GM03348 (cell line): Measurements from ENCODE around the gene FOXP3.
"Not testable (repeated sequence)": the region's sequence is repeated elsewhere in the genome, so short reads cannot be mapped to it uniquely, and the experiment has no call there.

ENCODE experiments used
- DNase-seq: peaks from one replicate; pipeline ENCODE4 v3.0.0; 2012; ENCODE audit warnings: low spot score

The FOXP3 gene, protein sequence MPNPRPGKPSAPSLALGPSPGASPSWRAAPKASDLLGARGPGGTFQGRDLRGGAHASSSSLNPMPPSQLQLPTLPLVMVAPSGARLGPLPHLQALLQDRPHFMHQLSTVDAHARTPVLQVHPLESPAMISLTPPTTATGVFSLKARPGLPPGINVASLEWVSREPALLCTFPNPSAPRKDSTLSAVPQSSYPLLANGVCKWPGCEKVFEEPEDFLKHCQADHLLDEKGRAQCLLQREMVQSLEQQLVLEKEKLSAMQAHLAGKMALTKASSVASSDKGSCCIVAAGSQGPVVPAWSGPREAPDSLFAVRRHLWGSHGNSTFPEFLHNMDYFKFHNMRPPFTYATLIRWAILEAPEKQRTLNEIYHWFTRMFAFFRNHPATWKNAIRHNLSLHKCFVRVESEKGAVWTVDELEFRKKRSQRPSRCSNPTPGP

GRCh38 chrX:49264460-49264859 is at the start of gene FOXP3:
Gene FOXP3 (minus strand): TSS chrX:49264710. CDS start chrX:49258505, 6,205 bp downstream.
- no peak for DNase-seq

DNA sequence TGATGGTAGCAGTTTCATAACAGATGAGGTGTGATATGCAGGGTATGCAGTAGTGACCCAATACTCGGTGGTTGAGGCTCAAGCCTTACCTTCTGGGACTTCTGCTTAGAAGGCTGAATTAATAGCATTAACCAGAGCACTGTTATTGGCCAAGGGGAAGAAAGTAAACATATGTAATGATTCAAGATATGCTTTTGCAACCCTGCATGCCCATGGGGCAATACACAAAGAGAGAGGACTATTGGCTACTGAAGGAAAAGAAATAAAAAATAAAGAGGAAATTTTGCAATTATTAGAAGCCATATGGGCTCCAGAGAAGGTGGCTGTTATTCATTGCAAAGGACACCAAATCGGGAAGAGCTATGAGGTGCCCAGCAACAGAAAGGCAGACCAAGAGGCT is 47.7 kb upstream of the FOXP3 start:
- DNase-seq = no peak

DNA sequence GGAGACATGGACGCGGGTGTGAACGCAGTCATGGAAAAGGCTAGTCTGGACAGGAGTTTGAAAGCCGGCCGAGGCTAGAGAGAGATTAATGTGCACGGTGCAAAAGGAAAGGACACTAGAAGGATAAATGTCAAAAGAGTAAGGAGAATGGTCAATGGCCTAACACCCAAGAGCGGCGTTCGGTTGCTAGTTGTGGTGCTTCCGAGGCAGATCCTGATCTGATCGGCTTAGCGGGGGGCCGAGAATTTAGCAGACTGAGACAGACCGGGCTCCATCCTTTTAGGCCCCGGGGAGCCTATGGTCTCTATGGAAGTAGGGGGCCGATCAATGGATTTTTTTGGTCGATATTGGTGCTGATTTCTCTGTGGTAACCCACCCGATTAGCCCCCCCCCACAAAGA is 45.9 kb upstream of the FOXP3 start:
- no peak for DNase-seq

DNA sequence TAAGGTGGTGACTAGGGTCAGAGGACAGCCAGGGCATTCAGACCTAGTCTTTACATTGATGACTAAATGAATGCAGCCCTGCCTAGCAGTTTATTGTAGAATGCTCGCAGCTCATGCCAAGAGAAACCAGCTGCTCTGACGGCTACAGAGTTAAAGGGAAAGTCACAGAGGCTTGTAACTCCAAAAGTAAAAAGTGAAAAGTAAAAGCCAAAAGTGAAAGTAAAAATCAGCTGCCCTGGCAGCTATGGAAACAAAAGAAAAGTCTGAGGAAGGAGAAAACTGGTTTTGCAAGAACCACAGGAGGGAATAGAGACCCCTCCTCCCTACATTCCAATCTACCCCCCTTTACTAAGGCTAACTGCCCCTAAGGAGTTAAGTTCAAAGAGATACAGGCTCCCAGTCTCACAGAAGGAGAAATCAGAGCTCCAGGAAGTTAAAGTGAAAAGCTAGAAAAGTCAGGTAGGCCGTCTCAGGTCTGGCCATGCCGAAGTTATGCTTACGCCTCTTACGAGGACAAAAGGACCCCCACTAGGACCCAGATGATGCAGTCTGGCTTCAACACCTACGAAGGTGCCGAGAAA is 45.0 kb upstream of the FOXP3 start:
- no peak for DNase-seq

- DNase-seq = peak; percentile 16
Observed at GRCh38 chrX:49308604-49309269, 44.2 kb upstream of the FOXP3 start.

GRCh38 chrX:49307775-49308174 is 43.3 kb upstream of the FOXP3 start:
- DNase-seq = not testable (repeated sequence)

- DNase-seq = no peak
Observed at GRCh38 chrX:49303346-49303745, 38.8 kb upstream of the FOXP3 start, which contains the start of gene GAGE10. Gene GAGE10 (plus strand): TSS chrX:49303646. CDS start chrX:49304860, 1,214 bp downstream.

GRCh38 chrX:49300703-49301102 is 36.2 kb upstream of the FOXP3 start:
- no peak for DNase-seq

- DNase-seq = not testable (repeated sequence)
Observed at GRCh38 chrX:49299293-49299692, 34.8 kb upstream of the FOXP3 start.

DNA sequence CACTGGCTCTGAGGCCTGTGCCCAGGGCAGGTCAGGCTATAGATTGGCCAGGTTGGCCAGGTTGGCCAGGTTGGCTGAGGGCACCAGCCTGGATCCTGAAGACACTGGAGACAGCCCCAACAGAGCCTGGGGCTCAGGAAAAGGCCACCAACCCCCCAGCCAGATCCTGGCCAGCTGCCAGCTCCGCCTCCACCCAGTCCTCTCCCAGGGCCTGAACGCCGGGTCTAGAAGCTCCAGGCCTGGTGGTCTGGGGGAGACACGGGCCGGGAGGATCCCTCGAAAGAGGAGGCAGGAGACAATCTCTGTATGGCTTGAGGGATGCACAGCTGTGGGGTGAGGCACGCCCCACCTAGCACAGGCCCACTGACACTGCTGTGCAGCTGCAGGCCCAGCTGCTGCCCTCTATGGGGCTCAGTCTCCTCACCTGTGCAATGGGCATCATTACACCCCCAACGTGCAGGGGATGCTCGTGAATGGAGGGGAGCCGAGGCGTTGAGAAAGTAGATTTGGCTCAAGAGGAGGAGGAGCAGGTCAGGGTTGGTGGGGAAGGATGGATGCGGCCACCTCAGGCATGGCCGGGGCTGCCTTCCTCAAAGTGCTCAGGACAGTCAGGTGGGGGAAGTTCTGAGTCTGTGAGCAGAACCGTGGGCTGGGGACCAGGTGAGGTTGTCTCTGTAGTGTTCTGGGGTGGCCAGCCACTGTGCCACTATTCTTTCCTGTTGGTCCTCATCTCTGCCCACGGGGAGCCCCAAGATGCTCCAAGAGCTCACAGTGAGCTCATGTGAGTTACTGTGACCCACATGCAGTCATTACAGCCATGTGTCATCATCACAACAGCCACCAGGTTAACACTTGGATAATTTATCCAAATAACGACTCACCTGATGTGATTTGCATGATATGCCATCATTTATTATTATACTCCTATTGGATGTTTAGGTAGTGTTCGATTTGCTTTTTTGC is 28.2 kb upstream of the FOXP3 start:
- no peak for DNase-seq

GRCh38 chrX:49291615-49292337 is 27.3 kb upstream of the FOXP3 start:
- DNase-seq = peak; percentile 57

- no peak for DNase-seq
Observed at GRCh38 chrX:49290215-49290614, 25.7 kb upstream of the FOXP3 start.

- DNase-seq = no peak
Observed at GRCh38 chrX:49287665-49288064, 23.2 kb upstream of the FOXP3 start.

- no peak for DNase-seq
Observed at GRCh38 chrX:49286581-49286980, 22.1 kb upstream of the FOXP3 start.

GRCh38 chrX:49286136-49286535 is 21.6 kb upstream of the FOXP3 start:
- no peak for DNase-seq

- DNase-seq = no peak
Observed at GRCh38 chrX:49284212-49284611, 19.7 kb upstream of the FOXP3 start.

DNA sequence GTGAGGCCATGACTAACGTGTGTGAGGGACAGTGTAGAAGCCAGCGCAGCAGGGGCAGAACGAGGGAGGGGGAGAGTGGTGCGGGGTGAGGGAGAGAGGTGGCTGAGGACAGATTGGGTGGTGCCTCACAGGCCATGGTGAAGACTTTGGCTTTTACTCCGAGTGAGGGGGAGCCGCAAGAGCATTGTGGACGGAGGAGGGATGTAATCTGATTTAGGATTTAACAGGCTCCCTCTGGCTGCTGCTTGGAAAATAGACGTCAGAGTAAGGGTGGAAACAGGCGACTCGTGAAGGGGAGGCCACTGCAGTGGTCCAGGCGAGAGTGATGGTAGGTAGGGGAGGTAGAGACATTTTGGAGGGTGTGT is 18.1 kb upstream of the FOXP3 start:
- peak; percentile 9 for DNase-seq

GRCh38 chrX:49278081-49278480 is 13.6 kb upstream of the FOXP3 start:
- DNase-seq = no peak

DNA sequence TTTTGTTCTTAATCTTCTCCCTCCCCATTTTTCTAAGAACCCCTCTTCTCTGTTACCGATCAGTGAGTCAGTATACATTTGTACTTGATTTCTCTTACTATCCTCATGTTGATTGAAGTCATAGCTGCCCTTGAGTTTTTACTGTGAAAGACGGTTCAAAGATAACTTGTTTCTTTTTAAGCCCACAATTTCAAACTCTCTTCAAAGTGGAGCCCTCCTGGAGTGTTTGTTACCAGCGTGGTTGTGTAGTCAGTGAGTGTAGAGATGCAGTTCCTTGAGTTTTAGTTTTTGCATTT is 13.0 kb upstream of the FOXP3 start:
- no peak for DNase-seq

DNA sequence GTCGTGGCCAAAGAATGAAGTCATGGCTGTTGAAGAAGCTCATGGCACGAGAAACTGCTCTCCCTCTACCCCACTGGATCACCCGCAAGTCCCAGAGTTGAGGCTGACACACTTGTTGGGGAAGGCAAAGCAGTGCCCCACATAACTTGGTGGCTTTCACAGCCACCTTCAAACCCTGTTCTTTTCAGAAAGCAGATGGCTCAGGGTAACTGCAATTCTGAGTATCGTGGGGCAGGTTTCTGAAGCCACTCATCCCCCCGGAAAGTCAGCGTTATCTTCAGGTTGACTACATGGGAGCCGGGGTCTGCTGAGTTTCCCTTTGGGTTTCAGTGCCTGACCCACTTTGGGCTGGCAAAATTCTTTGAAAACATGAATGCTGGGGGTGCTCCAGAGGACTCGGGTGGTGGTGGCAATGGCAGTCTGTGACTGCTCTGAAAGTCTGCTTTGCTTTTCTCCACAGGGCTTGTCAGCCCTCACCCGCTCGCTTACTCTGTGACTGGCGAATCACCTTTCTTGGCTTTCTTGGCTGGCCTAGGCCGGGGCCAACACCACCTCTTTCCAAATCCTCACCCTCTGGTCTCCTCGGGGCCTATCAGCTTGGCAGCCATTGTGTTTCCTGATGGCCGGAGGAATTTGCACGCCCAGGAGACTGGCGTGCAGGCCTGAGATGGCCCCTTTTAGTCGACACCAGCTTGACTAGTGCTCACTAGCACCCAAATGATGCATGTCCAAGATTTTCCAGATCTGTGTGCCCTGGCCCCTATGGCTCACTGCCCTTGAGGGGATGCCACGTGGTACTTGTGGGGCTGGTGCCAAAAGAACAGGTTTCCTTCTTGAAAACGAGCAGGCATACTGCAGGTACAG is 12.4 kb upstream of the FOXP3 start:
- peak; percentile 9 for DNase-seq
